Ishikawa (cell line): Measurements from ENCODE around the gene VRTN.
A peak's percentile ranks its signal among the peaks of the same experiment; 100 is the strongest.

Experiments used
- CEBPB ChIP-seq: IDR thresholded peaks from 2 replicates; pipeline ENCODE4 v1.6.1; 2012
- CREB1 ChIP-seq: IDR thresholded peaks from 2 replicates; pipeline ENCODE4 v1.6.1; 2012; ENCODE audit warnings: low read depth
- EGR1 ChIP-seq: IDR thresholded peaks from 2 replicates; pipeline ENCODE4 v1.6.1; 2012
- EP300 ChIP-seq: IDR thresholded peaks from 2 replicates; pipeline ENCODE4 v1.6.1; 2012; ENCODE audit warnings: borderline replicate concordance
- FOXM1 ChIP-seq: IDR thresholded peaks from 2 replicates; pipeline ENCODE4 v1.6.1; 2012; ENCODE audit warnings: low read depth, borderline replicate concordance
- NFIC ChIP-seq: IDR thresholded peaks from 2 replicates; pipeline ENCODE4 v1.6.1; 2012
- RAD21 ChIP-seq: IDR thresholded peaks from 2 replicates; pipeline ENCODE4 v1.6.1; 2012; ENCODE audit warnings: low read depth
- TAF1 ChIP-seq: IDR thresholded peaks from 2 replicates; pipeline ENCODE4 v1.6.1; 2012; ENCODE audit warnings: low read depth, mild to moderate bottlenecking
- TCF12 ChIP-seq: IDR thresholded peaks from 2 replicates; pipeline ENCODE4 v1.6.1; 2012; ENCODE audit warnings: low read depth
- TEAD4 ChIP-seq: IDR thresholded peaks from 2 replicates; pipeline ENCODE4 v1.6.1; 2012
- YY1 ChIP-seq: IDR thresholded peaks from 2 replicates; pipeline ENCODE4 v1.6.1; 2012; ENCODE audit warnings: low read depth
- ZBTB7A ChIP-seq: IDR thresholded peaks from 2 replicates; pipeline ENCODE4 v1.6.1; 2012; ENCODE audit warnings: low read depth
- TF ChIP-seq, protein P1 (sequence below): IDR thresholded peaks from 2 replicates; pipeline ENCODE4 v1.6.1; 2012; ENCODE audit warnings: low read depth, mild to moderate bottlenecking
- TF ChIP-seq, protein P2 (sequence below): IDR thresholded peaks from 2 replicates; pipeline ENCODE4 v1.6.1; 2012
- TF ChIP-seq, protein P3 (sequence below): IDR thresholded peaks from 2 replicates; pipeline ENCODE4 v1.6.1; 2012

VRTN gene

DNA sequence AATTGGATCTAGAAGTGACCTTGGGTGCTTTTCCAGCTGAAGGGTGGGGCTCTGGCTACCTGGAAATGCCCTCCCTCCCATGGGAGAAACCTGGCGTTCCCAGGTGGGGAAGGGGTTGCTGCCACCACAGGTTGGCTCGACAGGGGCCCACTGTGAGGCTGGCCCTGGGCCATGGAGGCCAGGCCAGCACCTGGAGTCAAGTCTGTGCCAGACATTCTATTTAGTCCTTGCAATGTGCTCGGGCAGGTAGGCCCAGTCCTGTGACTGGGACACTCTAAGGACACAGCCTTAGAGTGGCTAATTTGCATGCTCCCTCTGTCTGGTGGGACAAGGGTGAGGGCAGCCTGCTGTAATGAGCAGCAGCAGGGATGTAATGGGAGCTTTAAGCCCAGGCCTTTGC lies 11.9 kb downstream of the VRTN start:
- TF ChIP-seq YY1 (no peak), NFIC (no peak), ZBTB7A (no peak), CEBPB (no peak), EP300 (no peak), TCF12 (no peak), TAF1 (no peak)
- TF ChIP-seq, protein P1, sequence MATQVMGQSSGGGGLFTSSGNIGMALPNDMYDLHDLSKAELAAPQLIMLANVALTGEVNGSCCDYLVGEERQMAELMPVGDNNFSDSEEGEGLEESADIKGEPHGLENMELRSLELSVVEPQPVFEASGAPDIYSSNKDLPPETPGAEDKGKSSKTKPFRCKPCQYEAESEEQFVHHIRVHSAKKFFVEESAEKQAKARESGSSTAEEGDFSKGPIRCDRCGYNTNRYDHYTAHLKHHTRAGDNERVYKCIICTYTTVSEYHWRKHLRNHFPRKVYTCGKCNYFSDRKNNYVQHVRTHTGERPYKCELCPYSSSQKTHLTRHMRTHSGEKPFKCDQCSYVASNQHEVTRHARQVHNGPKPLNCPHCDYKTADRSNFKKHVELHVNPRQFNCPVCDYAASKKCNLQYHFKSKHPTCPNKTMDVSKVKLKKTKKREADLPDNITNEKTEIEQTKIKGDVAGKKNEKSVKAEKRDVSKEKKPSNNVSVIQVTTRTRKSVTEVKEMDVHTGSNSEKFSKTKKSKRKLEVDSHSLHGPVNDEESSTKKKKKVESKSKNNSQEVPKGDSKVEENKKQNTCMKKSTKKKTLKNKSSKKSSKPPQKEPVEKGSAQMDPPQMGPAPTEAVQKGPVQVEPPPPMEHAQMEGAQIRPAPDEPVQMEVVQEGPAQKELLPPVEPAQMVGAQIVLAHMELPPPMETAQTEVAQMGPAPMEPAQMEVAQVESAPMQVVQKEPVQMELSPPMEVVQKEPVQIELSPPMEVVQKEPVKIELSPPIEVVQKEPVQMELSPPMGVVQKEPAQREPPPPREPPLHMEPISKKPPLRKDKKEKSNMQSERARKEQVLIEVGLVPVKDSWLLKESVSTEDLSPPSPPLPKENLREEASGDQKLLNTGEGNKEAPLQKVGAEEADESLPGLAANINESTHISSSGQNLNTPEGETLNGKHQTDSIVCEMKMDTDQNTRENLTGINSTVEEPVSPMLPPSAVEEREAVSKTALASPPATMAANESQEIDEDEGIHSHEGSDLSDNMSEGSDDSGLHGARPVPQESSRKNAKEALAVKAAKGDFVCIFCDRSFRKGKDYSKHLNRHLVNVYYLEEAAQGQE, result no peak
- TF ChIP-seq, protein P2, sequence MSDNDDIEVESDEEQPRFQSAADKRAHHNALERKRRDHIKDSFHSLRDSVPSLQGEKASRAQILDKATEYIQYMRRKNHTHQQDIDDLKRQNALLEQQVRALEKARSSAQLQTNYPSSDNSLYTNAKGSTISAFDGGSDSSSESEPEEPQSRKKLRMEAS, result no peak

DNA sequence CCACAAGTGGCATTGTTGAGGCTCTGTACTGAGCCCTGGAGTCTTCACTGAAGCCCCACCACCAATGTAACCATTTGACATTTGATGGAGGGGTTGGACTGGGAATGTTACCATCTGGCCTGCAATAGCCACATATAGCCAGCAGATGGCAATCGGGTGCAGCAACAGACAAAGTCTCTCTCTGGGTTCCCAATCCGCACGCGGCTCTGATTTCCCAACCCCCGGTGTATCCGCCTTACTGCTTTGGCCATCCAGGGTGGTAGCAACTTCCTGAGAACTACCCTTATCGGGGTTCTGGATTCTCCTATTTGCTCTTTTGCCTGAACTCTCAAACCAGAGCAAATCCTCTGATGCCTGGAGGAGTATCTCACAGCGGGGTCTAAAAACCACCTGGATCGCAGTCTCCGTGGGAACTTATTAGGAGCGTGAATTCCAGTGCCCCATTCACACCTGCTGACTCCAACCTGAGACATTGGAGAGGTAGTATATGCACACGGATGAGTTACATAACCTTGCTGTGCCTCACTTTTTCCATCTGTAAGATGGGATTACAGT lies 14.2 kb downstream of the VRTN start:
- TF ChIP-seq, protein P2, result 0 out of 2 replicates have a peak, but pooled peaks have one; percentile 22
- TF ChIP-seq CEBPB (peak; percentile 54; the same call in 1 of the 2 replicates), RAD21 (peak; percentile 98), TEAD4 (no peak)

DNA sequence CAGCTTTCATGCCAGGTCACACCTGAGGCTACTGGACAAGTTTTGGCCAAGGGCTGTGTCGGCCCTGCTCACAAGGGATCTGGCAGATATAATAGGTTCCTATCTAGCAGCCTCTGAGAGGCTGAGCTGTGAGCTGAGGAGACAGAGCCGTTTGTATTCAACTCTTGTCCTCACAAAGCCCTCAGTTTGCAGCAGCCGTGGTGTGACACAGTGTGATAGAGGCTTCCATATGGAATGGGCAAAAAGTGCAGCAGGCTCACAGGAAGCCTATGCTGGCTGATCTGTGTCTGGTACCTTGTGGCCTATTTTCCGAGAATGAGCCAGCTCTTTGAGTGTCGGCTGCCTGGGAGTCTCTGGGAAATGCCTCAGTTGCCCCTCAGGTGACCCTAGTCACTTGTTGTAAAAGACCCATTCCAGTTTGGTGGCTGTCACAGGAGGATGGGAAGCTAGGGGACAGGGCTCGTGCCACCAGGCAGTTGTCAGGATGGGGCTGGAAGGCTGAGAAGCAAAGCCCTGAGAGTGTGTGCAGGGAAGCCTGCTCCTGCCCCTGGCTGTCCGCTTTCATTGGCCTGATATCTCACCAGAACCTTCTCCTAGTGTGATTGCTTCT lies 16.1 kb downstream of the VRTN start:
- TF ChIP-seq FOXM1, result no peak
- TF ChIP-seq RAD21, result no peak
- TF ChIP-seq, protein P3, sequence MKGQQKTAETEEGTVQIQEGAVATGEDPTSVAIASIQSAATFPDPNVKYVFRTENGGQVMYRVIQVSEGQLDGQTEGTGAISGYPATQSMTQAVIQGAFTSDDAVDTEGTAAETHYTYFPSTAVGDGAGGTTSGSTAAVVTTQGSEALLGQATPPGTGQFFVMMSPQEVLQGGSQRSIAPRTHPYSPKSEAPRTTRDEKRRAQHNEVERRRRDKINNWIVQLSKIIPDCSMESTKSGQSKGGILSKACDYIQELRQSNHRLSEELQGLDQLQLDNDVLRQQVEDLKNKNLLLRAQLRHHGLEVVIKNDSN, result no peak
- no peak for TF ChIP-seq CEBPB
- no peak for TF ChIP-seq CREB1
- no peak for TF ChIP-seq TEAD4
- no peak for TF ChIP-seq EP300
- TF ChIP-seq TCF12, result no peak
- no peak for TF ChIP-seq YY1
- no peak for TF ChIP-seq NFIC

DNA sequence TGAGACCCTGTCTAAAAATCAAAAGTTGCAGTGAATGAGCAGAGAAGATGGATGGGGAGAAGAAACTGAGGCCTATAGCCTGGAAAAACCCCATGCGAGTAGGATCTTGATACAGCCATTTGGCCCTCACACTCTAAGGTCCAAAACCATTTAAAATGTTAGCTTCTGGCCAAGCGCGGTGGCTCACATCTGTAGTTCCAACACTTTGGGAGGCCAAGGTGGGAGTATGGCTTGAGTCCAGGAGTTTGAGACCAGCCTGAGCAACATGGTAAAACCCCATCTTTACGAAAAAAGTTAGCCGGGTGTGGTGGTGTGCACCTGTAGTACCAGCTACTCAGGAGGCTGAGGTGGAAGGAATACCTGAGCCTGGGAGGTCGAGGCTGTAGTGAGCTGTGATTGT lies 19.8 kb downstream of the VRTN start:
- no peak for TF ChIP-seq TEAD4
- no peak for TF ChIP-seq TCF12
- TF ChIP-seq FOXM1, result no peak
- no peak for TF ChIP-seq YY1
- TF ChIP-seq TAF1, result no peak
- TF ChIP-seq, protein P1, result no peak
- TF ChIP-seq RAD21, result no peak
- no peak for TF ChIP-seq CEBPB
- no peak for TF ChIP-seq EP300
- TF ChIP-seq, protein P2, result no peak
- TF ChIP-seq EGR1, result no peak
- no peak for TF ChIP-seq NFIC

DNA sequence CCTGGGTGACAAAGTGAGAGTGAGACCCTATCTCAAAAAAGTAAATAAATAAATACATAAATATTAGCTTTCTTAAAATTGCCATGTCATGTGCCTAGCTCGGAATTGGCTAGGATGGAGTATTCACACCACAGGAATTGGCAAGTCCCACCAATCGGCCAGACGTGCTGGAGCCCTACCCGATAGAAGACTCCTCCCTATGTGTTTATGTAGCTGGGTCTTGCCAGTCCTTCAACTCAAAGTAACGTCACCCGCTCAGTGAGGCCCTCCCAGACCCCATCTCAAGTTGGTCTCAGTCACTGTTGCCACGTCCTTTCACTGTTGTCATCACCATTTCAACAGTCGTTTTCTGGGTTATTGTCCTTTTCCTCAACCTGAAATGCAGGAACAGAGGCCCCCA lies 20.2 kb downstream of the VRTN start:
- TF ChIP-seq YY1 (no peak), FOXM1 (no peak), EP300 (no peak), TEAD4 (no peak), RAD21 (no peak), TAF1 (no peak)
- TF ChIP-seq, protein P3, result no peak
